ENCODE data around the gene SLMAP.

GRCh38 chr3:57848177-57848738, 92.1 kb downstream of the SLMAP start:
- no peak for TF ChIP-seq POLR2A (IDR thresholded peaks at IDR 0.05)
- no peak for TF ChIP-seq CTCF (IDR thresholded peaks at IDR 0.05)
- TF ChIP-seq POLR2AphosphoS5 (IDR thresholded peaks at IDR 0.05) = no peak

Data from suprapubic skin (tissue), 4 donors.